Mucosa of descending colon (tissue), 3 donors: ENCODE data around the gene PGPEP1. TPM values are rescaled to one million over a fixed set of nuclear protein-coding genes. Genes with fewer than 3 reads are reported as not detected.

Source experiments
- ATAC-seq: fragments of 200-7000 bp; cut with Tn5 transposase; one replicate; pipeline ENCODE4 v1.9.1; 2020; ENCODE audit warnings: mild to moderate bottlenecking, moderate library complexity
- DNase-seq, 3 donors: peaks; one replicate each; pipeline ENCODE4 v3.0.0-alpha.2; 2020
- H3K36me3 ChIP-seq: fragments of 200-600 bp; one replicate; pipeline ENCODE4 v1.8.0; 2021; ENCODE audit warnings: low read depth, mild to moderate bottlenecking
- H3K4me1 ChIP-seq: fragments of 200-600 bp; one replicate; pipeline ENCODE4 v1.8.0; 2021; ENCODE audit warnings: low read depth, mild to moderate bottlenecking
- H3K4me3 ChIP-seq: fragments of 200-600 bp; one replicate; pipeline ENCODE4 v1.8.0; 2021; ENCODE audit warnings: mild to moderate bottlenecking
- H3K9me3 ChIP-seq: fragments of 200-600 bp; one replicate; pipeline ENCODE4 v1.8.0; 2021; ENCODE audit warnings: mild to moderate bottlenecking
- CTCF ChIP-seq: fragments of 200-600 bp; IDR thresholded peaks from one replicate; pipeline ENCODE4 v1.8.0; 2022; ENCODE audit warnings: antibody characterized with exemption, mild to moderate bottlenecking
- intact Hi-C, 2 donors: fragments of 100-400 bp; cut with DNase I in 1 of 2; cut with micrococcal nuclease in 1 of 2; formaldehyde crosslinking; loops; one replicate each; pipeline versions ENCODE4 v1.11.0 to v1.11.1; 2022; cut with DNase I, micrococcal nuclease
- total RNA-seq, 3 donors: library from RNA; stranded (reverse); fragmentation: NEBNext Ultra II Directional in 2 of 3; extraction: Animal tissue kit (Norgen Biotek cat#: 25700) in 2 of 3; gene quantifications; one replicate each; pipeline versions ENCODE4 v1.2.1 to v1.2.4, GENCODE V29; 2021 to 2023
- donor health status: DM: no; HTN: no; CAD: no; lungs with moderate emphysema.
- donor health status: DM: no; HTN: no; CAD: no.
- donor health status: DM: no; HTN: yes; CAD: no.

Gene PGPEP1
- total RNA-seq, 3 donors from 2014 or later: 77.1 to 97.4 (median 91.5) TPM

GRCh38 chr19:18292810-18293641 is 47.4 kb upstream of the PGPEP1 start:
- DNase-seq (peak; percentile 81 to 89 (median 87)), ATAC-seq (peak; percentile 59)
- no peak for TF ChIP-seq CTCF
- Histone ChIP-seq H3K4me3 (peak overlapping the region; percentile 14), H3K9me3 (no peaks in the 10 kb centered on the region), H3K4me1 (peaks cover 20% of the 10 kb centered on the region), H3K36me3 (no peaks in the 10 kb centered on the region)
- intact Hi-C loops: no loop called here

GRCh38 chr19:18293642-18294466 is 46.5 kb upstream of the PGPEP1 start:
- Histone ChIP-seq H3K4me3 (no peak overlapping the region), H3K9me3 (no peaks in the 10 kb centered on the region), H3K4me1 (peaks cover 20% of the 10 kb centered on the region), H3K36me3 (no peaks in the 10 kb centered on the region)
- ATAC-seq (no peak), DNase-seq (peak in 1 of 3 donors; percentile 36)
- no peak for TF ChIP-seq CTCF
- intact Hi-C loops: no loop called here

- ATAC-seq: peak; percentile 2
These were observed 45.9 kb upstream of the PGPEP1 start for GRCh38 chr19:18294467-18294864.

GRCh38 chr19:18295034-18295451 is 45.4 kb upstream of the PGPEP1 start:
- H3K9me3 ChIP-seq: no peaks in the 10 kb centered on the region
- no peaks in the 10 kb centered on the region for H3K36me3 ChIP-seq
- intact Hi-C loops: no loop called here
- ATAC-seq (no peak), DNase-seq (no peak)
- H3K4me3 ChIP-seq: no peak overlapping the region
- no peak for TF ChIP-seq CTCF
- peaks cover 20% of the 10 kb centered on the region for H3K4me1 ChIP-seq

More at GRCh38 chr19:18294467-18294864, 45.9 kb upstream of the PGPEP1 start:
- peak; percentile 70 to 92 (median 71) for DNase-seq
- intact Hi-C loops: no loop called here
- Histone ChIP-seq H3K4me3 (no peak overlapping the region), H3K36me3 (no peaks in the 10 kb centered on the region), H3K9me3 (no peaks in the 10 kb centered on the region), H3K4me1 (peaks cover 20% of the 10 kb centered on the region)
- TF ChIP-seq CTCF: no peak

- TF ChIP-seq CTCF: no peak
- Histone ChIP-seq H3K9me3 (no peaks in the 10 kb centered on the region), H3K4me3 (no peak overlapping the region), H3K36me3 (no peaks in the 10 kb centered on the region), H3K4me1 (peaks cover 14% of the 10 kb centered on the region)
- no peak for ATAC-seq
- intact Hi-C loops: no loop called here
- no peak for DNase-seq
These were observed 43.1 kb upstream of the PGPEP1 start for GRCh38 chr19:18297308-18297707.
